SU-DHL-6 (cell line): ENCODE results near the gene SPOCK1.

Experiments used
- EZH2phosphoT487 ChIP-seq: fragments of 200-600 bp; sonication (generic), shearing (Covaris generic); conservative IDR thresholded peaks from 2 replicates; pipeline ENCODE4 v1.6.1; 2018; ENCODE audit warnings: mild to moderate bottlenecking, antibody characterized with exemption, low read length, moderate library complexity, mixed read lengths
- TF ChIP-seq, protein P1 (sequence below): fragments of 200-600 bp; sonication (generic); IDR thresholded peaks from one replicate; pipeline ENCODE4 v1.5.1; 2017; ENCODE audit warnings: antibody characterized with exemption, mild to moderate bottlenecking, low read length, moderate library complexity; ENCODE audit not compliant: insufficient read depth, poor library complexity, severe bottlenecking

DNA sequence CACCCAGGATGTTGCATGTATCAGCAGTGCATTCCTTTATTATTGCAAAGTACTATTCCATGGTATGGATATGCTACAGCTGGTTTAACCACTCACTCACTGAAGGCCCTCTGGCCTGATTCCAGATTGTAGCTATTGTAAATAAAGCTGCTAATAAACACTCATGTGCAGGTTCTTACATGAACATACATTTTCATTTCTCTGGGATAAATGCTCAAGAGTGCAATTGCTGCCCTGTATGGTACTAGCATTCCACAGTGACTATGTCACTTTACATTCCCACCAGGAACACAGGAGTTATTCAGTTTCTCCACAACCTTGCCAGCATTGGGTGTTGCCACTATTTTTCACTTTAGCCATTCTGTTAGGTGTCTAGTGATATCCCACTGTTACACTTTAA is 267.6 kb downstream of the SPOCK1 start:
- TF ChIP-seq, protein P1, sequence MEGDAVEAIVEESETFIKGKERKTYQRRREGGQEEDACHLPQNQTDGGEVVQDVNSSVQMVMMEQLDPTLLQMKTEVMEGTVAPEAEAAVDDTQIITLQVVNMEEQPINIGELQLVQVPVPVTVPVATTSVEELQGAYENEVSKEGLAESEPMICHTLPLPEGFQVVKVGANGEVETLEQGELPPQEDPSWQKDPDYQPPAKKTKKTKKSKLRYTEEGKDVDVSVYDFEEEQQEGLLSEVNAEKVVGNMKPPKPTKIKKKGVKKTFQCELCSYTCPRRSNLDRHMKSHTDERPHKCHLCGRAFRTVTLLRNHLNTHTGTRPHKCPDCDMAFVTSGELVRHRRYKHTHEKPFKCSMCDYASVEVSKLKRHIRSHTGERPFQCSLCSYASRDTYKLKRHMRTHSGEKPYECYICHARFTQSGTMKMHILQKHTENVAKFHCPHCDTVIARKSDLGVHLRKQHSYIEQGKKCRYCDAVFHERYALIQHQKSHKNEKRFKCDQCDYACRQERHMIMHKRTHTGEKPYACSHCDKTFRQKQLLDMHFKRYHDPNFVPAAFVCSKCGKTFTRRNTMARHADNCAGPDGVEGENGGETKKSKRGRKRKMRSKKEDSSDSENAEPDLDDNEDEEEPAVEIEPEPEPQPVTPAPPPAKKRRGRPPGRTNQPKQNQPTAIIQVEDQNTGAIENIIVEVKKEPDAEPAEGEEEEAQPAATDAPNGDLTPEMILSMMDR: no peak
- TF ChIP-seq EZH2phosphoT487: no peak
